ENCODE measurements around the gene RAD51B.

GRCh38 chr14:68510201-68511128, 690.9 kb downstream of the RAD51B start:
- TF ChIP-seq CTCF (IDR thresholded peaks at IDR 0.05; ENCODE audit: poor library complexity) (no peak), EZH2 (IDR thresholded peaks at IDR 0.05; ENCODE audit: borderline replicate concordance) (no peak), EZH2phosphoT487 (IDR thresholded peaks at IDR 0.05; ENCODE audit: low read depth, severe bottlenecking, unreplicated experiment) (no peak)

Data from hepatocyte (in vitro differentiated cells).